Tongue (tissue), 3 donors: Measurements from ENCODE around the gene CYP4F11. TPM values are rescaled to one million over a fixed set of nuclear protein-coding genes. Genes with fewer than 3 reads are reported as not detected.
A peak's percentile ranks its signal among the peaks of the same experiment; 100 is the strongest.
"Not testable (repeated sequence)": the region's sequence is repeated elsewhere in the genome, so short reads cannot be mapped to it uniquely, and the experiment has no call there.

Experiments used
- DNase-seq: peaks from one replicate; pipeline ENCODE4 v3.0.0-alpha.2; 2015
- small RNA-seq: library from RNA; depleted of rRNA; stranded (forward); fragments of <200 nt; gene quantifications from one replicate; pipeline ENCODE3, GENCODE V24; 2014; ENCODE audit warnings: low replicate concordance
- total RNA-seq: library from RNA; depleted of rRNA; stranded (reverse); fragments of >200 nt; gene quantifications from one replicate; pipeline ENCODE4 v1.2.3, GENCODE V29; 2014

Gene CYP4F11
- total RNA-seq, 1 donor from 2014 or later, result not detected

DNA sequence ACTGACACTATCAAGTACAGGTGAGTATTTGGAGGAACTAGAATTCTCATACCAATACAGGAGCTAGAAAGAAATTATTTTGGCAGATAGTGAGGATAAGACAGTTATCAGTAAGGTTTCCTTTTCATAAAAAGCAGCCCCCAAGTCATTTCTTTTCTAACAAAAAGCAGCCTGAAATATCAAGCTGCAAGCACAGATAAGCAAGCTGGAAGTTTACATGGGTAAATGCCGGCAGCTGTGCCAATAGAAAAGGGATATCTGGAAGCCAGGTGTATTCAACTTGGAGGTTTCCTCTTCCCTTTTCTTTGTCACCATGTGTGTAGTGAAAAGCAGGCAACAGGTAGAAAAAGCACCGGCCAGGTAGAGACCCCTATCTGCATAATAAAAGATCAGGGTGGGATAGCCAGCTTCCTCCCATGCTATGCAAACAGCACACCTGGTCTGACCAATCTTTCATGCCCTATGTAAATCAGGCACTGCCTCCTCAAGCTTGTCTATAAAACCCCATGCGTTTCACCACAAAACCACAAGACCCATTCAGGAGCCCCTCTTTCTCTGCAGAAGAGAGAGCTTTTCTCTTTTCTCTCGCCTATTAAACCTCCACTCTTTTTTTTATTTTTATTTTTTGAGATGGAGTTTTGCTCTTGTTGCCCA, 59.4 kb downstream of the CYP4F11 start:
- DNase-seq, result no peak

DNA sequence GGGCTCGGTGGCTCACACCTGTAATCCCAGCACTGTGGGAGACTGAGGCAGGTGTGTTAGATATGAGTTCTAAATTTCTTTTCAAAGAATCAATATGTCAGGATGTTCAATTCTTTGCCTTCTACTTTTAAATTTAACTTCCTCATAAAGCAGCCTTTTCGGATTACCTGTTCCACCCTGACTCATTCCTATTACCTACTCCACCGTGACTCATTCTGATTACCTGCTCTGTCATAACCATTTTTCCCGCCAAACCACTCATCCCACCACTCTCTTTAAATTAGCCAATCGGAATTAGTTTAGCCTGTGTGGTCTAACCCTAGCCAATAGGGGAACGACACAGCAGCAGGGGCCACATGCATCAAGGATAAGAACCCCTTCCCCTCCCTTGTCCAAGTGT, 60.6 kb downstream of the CYP4F11 start:
- DNase-seq, result not testable (repeated sequence)

DNA sequence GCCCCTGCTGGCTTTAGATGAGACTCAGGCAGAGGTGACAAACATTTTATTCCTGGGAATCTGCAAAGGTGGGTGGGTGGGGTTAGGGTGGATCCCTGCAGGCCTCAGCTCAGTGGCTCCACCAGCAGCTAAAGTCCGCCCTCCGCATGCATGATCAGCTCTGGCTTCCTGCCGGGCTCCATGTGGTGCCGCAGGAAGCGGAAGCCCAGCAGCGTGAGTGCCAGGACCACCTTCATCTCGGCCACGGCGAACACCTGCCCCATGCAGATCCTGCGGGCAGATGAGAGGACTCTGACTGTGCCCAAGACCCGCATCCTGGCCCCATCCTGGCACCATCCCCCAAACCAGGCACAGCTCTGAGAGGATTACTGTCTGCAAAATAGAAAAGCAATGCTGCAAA, 62.8 kb downstream of the CYP4F11 start:
- DNase-seq, result no peak

DNA sequence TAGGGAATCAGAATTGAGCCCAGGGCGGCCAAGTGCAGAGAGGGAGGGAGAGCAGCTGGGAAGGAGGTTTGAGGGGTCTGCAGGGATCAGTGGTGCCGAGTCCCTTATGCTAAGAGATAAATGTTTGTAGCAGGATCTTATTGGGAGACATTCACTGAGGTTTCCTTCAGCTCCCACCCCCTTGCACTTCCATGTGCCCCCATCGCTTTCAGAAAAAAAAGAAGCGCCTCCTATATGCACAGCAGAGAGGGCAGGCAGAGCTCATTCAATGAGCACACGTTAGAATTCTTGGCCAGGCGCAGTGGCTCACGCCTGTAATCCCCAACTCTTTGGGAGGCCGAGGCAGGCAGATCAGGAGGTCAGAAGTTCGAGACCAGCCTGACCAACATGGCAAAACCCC, 64.5 kb downstream of the CYP4F11 start:
- no peak for DNase-seq

DNA sequence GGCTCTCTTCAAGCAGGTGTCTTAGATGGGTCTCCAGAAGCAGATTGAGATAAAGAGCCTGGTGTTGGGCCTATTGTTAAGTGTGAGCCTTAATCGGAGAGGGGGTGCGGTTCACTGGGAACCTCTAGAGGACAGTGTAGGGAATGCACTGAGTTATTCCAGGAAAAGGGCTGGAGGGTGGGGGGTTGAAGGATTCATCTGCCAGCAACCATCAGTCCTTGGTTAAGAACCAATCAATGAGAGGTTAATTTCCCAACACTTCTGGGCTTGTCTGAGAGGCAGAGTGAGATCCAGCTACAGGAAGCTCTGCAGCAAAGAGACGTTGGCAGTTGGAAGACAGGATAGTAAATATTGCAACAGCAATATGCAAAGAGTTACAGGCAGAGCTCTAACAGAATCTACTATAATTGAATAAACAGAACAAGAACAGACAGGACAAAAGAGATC, 65.2 kb downstream of the CYP4F11 start:
- peak; percentile 63 for DNase-seq

DNA sequence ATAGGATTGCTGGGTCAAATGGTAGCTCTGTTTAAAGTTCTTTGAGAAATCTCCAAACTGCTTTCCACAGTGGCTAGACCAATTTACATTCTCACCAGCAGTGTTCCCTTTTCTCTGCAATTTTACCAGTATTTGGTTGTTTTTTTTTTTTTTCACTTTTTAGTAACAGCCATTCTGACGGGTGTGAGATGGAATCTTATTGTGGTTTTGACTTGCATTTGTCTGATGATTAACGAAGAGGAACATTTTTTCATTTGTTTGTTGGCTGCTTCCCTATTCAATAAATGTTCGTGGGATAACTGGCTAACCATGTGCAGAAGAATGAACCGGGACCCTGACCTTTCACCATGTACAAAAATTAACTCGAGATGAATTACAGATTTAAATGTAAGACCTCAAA, 67.7 kb downstream of the CYP4F11 start:
- no peak for DNase-seq

DNA sequence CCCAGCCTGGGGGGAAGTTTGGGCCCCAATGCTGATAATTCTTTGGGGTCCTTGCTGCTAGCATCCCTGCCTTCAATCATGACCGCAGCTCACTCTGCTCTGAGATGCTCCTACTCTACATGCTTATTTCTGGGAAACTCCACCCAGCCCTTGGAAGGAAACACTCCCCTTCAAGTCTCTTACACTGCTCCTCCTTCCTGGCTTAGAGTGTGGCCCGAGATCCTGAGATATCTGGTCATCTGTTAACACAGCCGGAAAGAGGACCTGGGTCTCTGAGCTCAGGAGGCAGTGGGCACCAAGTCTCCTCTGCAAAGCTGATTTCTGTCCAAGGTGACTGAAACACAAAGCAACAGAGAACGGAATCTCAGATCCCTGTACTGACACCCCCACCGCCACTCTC, 69.5 kb downstream of the CYP4F11 start:
- no peak for DNase-seq

DNA sequence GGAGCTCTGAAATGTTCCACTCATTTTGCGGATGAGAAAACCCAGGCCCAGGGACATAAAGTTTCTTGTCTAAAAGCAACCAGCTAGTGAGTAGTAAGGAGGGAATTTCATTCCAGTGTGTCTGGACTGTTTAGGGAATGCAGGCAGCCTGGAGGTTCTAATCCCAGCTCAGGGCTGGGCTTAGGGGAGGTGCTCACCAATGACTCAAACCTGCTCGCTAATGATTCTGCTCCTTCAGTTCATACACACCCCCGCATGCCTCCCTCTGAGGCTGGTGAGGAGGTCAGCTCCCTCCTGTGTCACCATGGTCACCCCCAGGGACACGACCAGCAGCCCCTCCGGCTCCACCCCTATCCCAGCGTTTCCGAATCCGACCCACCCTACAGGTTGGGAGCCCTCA, 71.1 kb downstream of the CYP4F11 start:
- no peak for DNase-seq

DNA sequence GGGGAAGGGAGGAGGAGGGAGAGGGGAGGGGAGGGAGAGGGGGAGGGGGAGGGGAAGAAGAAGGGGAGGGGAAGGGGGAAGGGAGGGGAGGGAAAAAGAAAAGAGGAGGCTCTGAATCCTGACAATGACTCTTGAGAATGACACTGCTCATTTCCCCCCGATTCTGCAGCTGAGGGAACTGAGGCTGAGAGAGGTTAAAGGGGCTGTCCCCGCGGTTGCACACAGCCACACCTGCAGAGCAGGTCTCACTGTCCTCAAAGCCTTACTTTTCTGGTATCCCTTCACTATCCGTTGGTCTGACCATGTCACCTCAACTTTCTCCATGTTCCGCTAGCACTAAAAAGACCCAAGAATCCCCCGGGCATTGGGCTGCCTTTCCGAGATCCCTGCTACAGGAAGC, 71.9 kb downstream of the CYP4F11 start:
- no peak for DNase-seq

Small RNA genes within 50 kb of the gene (small RNA-seq; reads per million reads assigned to genes)
- not detected for gene CYP4F36P

Other genes starting within 250 kb of the CYP4F11 start
- not detected for gene OR10H2, start 206.5 kb downstream of the CYP4F11 start, total RNA-seq
- not detected for gene OR10H3, start 196.5 kb downstream of the CYP4F11 start, total RNA-seq
- gene OR10H5, start 146.9 kb downstream of the CYP4F11 start, total RNA-seq, result not detected
- not detected for gene OR10H1, start 118.9 kb downstream of the CYP4F11 start, total RNA-seq
- gene CYP4F2, start 36.5 kb downstream of the CYP4F11 start, total RNA-seq, result not detected
- not detected for gene OR10H4, start 14.5 kb upstream of the CYP4F11 start, total RNA-seq
- gene TPM4, start 142.0 kb upstream of the CYP4F11 start, total RNA-seq, result 220 TPM
- gene RAB8A, start 177.4 kb upstream of the CYP4F11 start, total RNA-seq, result 36.4 TPM
- 1.1 TPM for gene HSH2D, start 209.2 kb upstream of the CYP4F11 start, total RNA-seq
- not detected for gene CIB3, start 239.0 kb upstream of the CYP4F11 start, total RNA-seq